HG03095 (cell line): ENCODE measurements around the gene SGCG.

Experiments used
- ATAC-seq: cut with Tn5 transposase; IDR thresholded peaks from one replicate; pipeline ENCODE4 v1.9.1; 2021; ENCODE audit warnings: moderate library complexity; ENCODE audit not compliant: unreplicated experiment

The SGCG gene

GRCh38 chr13:23323946-23324709 lies 143.3 kb downstream of the SGCG start:
- no peak for ATAC-seq

DNA sequence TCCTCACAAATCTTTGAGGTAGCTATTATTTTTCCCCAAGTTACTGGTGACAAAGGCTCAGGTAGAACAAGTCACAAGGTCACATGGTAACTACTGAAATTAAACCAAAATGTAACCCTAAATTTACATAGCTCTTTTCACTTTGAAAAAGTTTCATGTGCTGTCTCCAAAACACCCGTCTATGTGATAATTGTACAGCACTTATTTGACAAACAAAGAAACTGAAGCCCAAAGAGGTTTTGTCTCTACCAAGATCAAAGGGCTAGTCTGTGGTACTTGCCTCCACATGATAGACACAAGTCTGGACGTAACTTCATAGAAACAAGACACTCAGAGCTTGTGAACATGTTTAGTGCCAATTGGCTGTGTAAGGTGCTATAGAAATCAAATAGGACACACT lies 144.4 kb downstream of the SGCG start:
- peak; percentile 48 for ATAC-seq

DNA sequence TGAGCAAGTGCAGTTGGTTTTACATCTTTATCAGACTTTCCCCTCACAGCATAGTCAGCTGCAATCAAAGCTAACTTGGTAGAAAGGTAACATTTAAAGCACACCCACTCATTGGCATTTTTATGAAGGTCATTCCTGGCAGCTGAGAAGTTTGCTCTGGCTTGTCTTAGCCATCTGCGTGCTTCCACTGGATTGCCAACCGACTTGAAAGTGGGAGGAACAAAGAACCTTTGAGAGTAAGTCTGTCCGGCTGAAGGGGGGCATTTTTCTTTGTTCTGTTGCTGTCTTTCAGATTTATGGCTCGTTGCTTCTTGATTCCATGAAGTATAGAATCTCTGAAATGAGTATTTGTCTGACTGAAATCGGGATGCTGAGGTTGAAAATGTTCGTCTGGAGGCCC lies 149.6 kb downstream of the SGCG start:
- no peak for ATAC-seq

DNA sequence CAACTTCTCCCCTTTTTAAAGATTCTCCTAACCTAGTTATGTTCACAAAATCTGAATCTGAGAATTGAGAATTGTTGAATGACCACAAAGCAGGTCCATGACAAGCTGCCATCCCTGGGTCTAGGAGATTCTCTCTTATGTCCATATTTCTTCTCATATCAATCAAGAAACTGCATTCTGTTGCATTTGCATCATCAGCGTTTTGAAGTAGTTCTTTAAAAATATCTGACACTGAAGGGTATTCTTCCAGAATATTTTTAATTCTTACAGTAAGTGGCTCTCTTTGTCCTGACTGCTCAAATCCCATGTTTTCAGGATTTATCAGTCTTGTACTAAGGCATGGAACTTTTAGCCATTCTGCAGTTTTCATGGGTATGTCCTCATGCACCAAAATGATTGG lies 158.4 kb downstream of the SGCG start:
- no peak for ATAC-seq

DNA sequence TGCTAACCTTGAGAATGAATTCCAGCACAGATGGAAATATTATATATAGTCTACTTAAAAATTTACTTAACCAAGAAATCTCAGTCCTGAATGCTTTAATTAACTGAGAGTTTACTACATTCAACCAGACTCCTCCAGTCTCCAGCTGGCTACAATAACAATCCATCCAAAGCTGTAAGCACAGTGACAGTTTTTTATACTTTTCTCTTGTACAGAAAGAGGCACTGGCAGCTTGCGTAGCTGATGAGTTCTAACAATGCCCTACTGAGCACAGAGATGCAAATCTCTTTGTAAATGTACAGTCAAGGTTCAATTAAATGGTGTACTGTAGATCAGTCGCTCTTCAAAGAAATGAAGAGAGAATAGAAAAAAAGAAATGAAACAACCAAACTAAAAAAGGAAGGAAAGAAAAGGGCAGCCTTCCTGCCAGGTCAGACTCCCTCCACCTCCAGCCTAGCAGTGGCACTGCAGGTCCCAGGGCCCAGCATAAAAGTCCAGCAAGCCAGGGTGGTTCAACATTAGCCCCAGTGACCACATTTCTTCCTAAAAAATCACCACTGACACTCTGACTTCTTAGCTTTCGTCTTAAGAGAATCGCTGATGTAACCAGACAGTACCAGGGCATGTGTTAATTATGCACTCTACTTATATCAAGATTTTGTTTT lies 164.3 kb downstream of the SGCG start:
- ATAC-seq, result no peak

DNA sequence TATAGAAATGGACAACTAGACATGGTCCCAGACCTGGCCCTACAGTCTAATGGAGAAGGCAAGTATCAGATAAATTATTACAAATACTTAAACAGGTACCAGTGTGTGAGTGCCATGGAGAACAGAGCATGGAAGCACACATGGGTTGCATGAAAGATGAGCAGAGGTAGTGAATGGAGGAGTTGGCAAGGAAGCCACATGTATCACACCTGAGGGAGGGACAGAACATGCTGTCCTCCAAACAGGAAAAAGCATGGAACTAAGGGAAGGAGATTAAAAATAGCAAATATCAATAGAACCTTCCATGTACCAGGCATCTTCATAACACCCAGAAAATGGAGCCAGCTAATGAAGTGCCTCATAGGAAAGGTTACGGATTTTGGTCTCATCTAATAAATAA lies 166.8 kb downstream of the SGCG start:
- no peak for ATAC-seq

DNA sequence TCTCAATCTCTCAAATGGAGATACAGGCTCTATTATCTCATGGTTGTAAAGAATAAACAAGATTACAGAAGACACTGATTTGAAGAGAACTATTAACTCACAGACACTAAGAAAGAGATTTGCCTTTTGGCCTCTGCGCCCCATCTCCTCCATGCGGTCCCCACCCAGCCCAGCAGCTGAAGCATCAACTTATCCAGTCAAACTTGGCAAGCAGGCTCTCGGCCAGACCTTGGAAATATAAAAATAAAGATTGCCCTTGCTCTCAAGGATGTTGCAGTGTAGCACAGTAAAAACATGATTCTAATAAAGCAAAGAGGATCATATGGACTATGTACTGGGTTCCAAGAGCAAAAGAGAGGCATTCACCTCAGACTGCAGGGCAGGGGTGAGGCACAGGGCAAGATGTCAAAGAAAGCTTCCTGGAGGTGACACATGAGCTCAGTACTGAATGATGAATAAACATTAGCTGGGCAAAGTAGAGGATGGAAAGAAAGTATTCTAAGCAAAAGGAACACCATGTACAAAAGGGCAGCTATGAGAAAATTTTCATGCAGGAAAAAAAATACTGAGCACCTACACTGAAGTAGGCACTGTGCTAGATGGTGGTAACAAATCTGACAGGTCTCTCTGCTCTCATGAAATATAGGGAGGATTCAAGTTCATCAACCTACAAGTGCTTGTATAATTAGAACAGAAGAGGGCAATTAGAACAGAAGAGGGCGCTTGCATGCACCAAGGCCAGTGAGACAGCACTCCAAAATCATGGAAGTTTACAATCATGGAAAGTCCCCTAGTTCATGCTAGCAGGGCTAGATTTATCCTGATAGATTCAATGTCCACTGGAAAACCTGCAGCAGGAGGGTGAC lies 167.7 kb downstream of the SGCG start:
- no peak for ATAC-seq

GRCh38 chr13:23349161-23349897 lies 168.6 kb downstream of the SGCG start:
- no peak for ATAC-seq

- ATAC-seq, result no peak
Measured at GRCh38 chr13:23350009-23350408, 169.2 kb downstream of the SGCG start.

DNA sequence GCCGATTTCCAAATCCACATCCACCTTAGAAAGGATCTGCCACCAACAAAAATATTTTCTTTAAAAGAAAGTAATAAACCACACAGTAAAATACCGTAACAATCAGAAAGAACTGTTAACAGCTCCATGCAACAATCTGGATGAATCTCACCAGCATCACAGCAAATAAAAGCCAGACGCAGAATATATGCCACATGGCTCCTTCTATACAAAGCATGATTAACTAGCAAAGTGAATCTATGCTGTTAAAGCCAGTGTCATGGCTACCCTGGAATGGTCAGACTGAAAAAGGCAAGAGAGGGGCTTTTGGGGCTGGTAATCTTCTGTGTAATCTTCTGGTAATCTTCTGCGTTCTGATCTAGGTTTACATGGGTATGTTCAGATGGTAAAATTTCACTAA lies 171.4 kb downstream of the SGCG start:
- no peak for ATAC-seq

- no peak for ATAC-seq
Measured at GRCh38 chr13:23354520-23354919, 173.7 kb downstream of the SGCG start.

DNA sequence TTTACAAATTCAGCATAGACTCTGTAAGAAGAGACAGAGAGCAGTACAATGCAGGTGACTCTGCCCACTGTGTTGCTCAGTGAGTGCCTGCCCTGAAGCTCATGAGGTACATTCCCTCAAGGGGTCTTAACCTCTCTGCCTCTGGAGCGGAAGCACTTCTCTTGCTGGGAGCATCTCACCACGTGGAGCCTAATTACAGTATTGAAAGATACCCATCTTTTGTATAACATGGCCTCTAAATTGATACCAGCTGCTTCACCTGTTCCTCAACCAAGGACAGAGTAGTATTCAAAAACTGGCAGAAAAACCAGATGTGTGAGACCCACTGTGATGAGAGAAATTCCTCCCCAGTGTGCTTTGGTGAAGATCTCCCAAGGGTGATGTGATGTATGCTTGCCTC lies 175.6 kb downstream of the SGCG start:
- no peak for ATAC-seq

DNA sequence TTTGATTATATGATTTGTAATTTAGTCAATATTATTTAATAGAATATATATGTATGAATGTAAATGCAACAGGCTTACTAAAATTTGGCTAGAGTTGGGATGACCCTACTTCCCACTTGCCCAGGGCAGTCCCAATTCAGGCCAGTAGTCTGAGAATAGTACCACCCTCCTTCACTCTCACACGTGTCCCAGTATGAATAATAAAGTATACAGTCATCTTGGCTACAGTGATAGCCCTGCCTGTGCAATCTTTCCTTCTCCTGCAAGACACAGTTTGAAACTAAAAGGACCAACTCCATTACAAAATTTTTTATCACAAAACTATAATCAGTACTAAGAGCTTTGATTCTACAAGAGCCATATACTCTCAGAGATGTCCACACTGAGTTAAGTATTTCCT lies 176.6 kb downstream of the SGCG start:
- ATAC-seq, result no peak

- no peak for ATAC-seq
Measured at GRCh38 chr13:23359882-23360281, 179.1 kb downstream of the SGCG start.

DNA sequence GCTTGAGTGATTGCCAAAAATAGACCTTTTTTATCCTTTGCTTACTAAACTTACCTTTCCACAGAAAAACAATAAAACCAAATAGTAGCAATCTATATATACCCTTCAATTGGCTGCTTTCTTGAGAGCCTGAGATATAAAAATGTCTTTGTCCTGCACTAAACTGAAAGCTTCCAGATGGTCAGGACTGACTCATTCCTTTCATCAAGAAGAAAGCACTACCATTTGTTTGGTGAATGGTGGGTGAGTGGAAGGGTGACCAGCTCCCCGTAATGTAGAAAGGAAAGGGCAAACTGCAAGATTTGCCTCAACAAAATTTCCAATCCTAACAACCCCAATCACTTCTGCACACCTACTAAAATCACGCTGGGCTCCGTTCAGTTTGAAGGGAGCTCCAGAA lies 184.9 kb downstream of the SGCG start:
- no peak for ATAC-seq

DNA sequence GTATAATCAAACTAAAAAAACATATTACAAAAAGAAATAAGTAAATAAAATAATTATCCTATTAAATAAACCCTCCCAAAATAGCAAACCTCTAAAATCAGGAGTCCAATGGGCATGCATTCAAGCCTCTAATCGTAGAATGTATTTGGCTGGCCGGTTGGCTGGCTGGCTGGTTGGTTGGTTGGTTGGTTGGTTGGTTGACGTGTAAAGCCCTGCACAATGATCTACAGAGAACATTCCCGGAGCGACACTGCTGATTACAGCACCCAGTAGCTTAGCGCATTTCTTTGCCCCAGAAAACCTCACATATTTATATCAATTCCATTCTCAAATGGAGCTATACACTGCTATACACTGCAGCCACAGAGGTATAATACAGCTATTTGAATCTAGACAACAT lies 187.1 kb downstream of the SGCG start:
- ATAC-seq, result no peak

DNA sequence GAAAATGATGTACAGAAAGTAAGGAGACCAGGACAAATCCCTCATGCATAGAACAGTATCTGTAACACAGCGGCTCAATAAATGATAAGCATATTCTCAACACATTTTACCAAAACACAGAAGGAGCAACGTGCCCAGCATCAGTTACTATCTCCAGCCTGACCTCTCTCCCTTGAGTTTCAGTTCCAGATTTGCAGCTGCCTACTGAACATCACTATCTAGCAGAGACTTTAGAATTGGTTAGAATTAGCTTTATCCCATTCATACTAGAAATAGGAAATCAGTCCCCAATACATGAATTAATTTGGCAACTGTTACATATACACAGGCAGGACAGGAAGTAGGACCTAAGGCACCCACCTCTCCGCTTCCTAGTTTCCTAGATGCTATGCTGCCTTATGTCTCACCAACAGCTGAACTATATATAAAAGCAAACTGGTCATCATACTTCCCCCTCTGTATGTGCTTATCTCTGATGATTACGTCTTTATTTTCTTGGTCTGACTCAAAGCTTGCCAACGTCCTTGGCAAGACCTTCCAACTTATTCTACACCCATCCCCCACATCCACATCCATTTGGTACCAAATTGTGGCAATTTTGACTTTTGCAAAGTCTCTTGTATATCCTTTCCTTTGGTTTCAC lies 191.6 kb downstream of the SGCG start:
- no peak for ATAC-seq
